Stimulated activated CD8-positive, alpha-beta memory T cell treated with anti-CD3 and anti-CD28 coated beads, Interleukin-7, amount 100 ng/mL, for 24 hours (primary cell): Measurements from ENCODE around the gene BABAM1.

Experiments
- DNase-seq: peaks from one replicate; pipeline ENCODE4 v3.0.0-alpha.2; 2020; ENCODE audit warnings: low read depth

The BABAM1 gene

GRCh38 chr19:17324357-17325114 lies 57.3 kb downstream of the BABAM1 start:
- DNase-seq, result no peak

- no peak for DNase-seq
Measured at GRCh38 chr19:17325133-17325532, 57.9 kb downstream of the BABAM1 start.

DNA sequence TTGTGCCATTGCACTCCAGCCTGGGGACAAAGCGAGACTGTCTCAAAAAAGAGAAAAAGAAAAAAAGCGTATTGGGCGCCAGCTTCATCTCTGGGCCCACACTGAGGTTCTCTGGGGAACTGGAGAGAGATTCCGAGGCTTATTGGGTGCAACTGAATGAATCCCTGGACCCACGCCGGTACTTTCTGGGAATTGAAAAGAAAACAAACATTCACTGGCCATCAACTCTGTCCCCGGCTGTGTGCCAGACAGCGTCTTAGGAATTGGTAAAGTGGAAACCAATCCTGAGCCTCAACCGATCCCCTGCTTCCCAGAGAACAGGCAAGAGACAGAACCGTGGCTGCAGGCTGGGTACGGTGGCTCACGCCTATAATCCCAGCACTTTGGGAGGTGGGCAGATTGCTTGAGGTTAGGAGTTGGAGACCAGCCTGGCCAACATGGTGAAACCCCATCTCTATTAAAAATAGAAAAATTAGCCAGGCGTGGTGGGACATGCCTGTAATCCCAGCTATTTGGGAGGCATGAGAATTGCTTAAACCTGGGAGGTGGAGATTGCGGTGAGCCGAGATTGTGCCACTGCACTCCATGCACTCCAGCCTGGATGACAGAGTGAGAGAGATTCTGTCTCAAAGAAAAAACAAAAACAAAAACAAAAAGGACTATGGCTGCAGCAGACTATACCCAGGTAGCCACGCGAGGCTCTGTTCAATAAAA lies 58.8 kb downstream of the BABAM1 start:
- no peak for DNase-seq

- no peak for DNase-seq
Measured at GRCh38 chr19:17326595-17326966, 59.3 kb downstream of the BABAM1 start.

- no peak for DNase-seq
Measured at GRCh38 chr19:17327068-17327653, 59.9 kb downstream of the BABAM1 start.

- DNase-seq, result peak; percentile 17
Measured at GRCh38 chr19:17327654-17328516, 60.6 kb downstream of the BABAM1 start.
